GM10248 (cell line): ENCODE data around the gene ITGAV.

Experiments
- CTCF ChIA-PET: fragments of 300-600 bp; sonication (Branson Sonifier 250); formaldehyde crosslinking; extraction: SDS; loops from one replicate; lab custom pipeline; 2021; ENCODE audit warnings: antibody characterized with exemption; lab: Yijun Ruan, JAX
- POLR2A ChIA-PET: fragments of 350-650 bp; sonication (Branson Sonifier 250); formaldehyde crosslinking; extraction: SDS; loops from one replicate; lab custom pipeline; 2020; ENCODE audit warnings: antibody characterized with exemption; lab: Yijun Ruan, JAX
- DNase-seq: peaks from one replicate; pipeline ENCODE4 v3.0.0; 2012; ENCODE audit errors: extremely low spot score
- CTCF ChIP-seq: IDR thresholded peaks from 2 replicates; pipeline ENCODE4 v1.5.1; 2012; ENCODE audit warnings: mild to moderate bottlenecking, low read depth; ENCODE audit errors: extremely low read depth, missing control alignments, control extremely low read depth

Gene ITGAV

GRCh38 chr2:186664385-186665043 is 74.7 kb downstream of the ITGAV start:
- ChIA-PET POLR2A (no interaction called here), CTCF (interaction anchor here (1.0 to 1.3 kb wide), 5 partner anchors 10 to 39 kb away, joined by 3 read pairs; no protein-coding TSS in a partner anchor)
- TF ChIP-seq CTCF: no peak
- DNase-seq: no peak

- no peak for TF ChIP-seq CTCF
- DNase-seq: no peak
- ChIA-PET CTCF (interaction anchor here (0.8 to 1.3 kb wide), 3 partner anchors 14 to 24 kb away, joined by 3 read pairs; no protein-coding TSS in a partner anchor), POLR2A (no interaction called here)
Measured at GRCh38 chr2:186669146-186669545, 79.3 kb downstream of the ITGAV start.

- ChIA-PET POLR2A (no interaction called here), CTCF (no interaction called here)
- TF ChIP-seq CTCF: no peak
- DNase-seq: no peak
Measured at GRCh38 chr2:186670831-186671230, 81.0 kb downstream of the ITGAV start.

- DNase-seq: no peak
- ChIA-PET CTCF (no interaction called here), POLR2A (no interaction called here)
- TF ChIP-seq CTCF: no peak
Measured at GRCh38 chr2:186675380-186675779, 85.5 kb downstream of the ITGAV start.

GRCh38 chr2:186683341-186683740 is 93.5 kb downstream of the ITGAV start:
- TF ChIP-seq CTCF: no peak
- ChIA-PET CTCF (interaction anchor here (1.3 kb wide), 1 partner anchor 19 kb away, joined by 3 read pairs; no protein-coding TSS in a partner anchor), POLR2A (no interaction called here)
- DNase-seq: no peak

GRCh38 chr2:186687807-186688211 is 98.0 kb downstream of the ITGAV start:
- no peak for DNase-seq
- ChIA-PET CTCF (no interaction called here), POLR2A (no interaction called here)
- no peak for TF ChIP-seq CTCF
